Panc1 (cell line): ENCODE measurements around the gene SORBS1. TPM values are rescaled to one million over a fixed set of nuclear protein-coding genes. Genes with fewer than 3 reads are reported as not detected.

Experiments used
- ATAC-seq: fragments of 200-7000 bp; cut with Tn5 transposase; 2 replicates; pipeline ENCODE4 v1.9.1; 2020; ENCODE audit warnings: mild to moderate bottlenecking, moderate library complexity
- BruUV-seq: library from RNA; stranded (reverse); fragments of 400-500 nt; replicated peaks from 2 replicates; lab custom pipeline; 2021; lab: Mats Ljungman, UMichigan
- CTCF ChIA-PET: fragments of 300-600 bp; sonication (Branson Sonifier 250); formaldehyde crosslinking; loops from one replicate; lab custom pipeline; 2022; ENCODE audit warnings: antibody characterized with exemption; lab: Charles Lee
- POLR2A ChIA-PET: fragments of 300-600 bp; sonication (Branson Sonifier 250); formaldehyde crosslinking; loops from one replicate; lab custom pipeline; 2022; ENCODE audit warnings: antibody characterized with exemption; lab: Charles Lee
- DNase-seq: peaks from one replicate; pipeline ENCODE4 v3.0.0-alpha.2; 2010; ENCODE audit warnings: low read depth, low spot score
- H3K27ac ChIP-seq: 2 replicates; pipeline ENCODE4 v1.5.1; 2011; ENCODE audit warnings: mild to moderate bottlenecking, low read length, inconsistent platforms
- H3K27me3 ChIP-seq: fragments of 200-500 bp; sonication (Bioruptor generic); 2 replicates; pipeline ENCODE4 v1.6.0; 2014; ENCODE audit warnings: low read length, inconsistent platforms; ENCODE audit not compliant: control insufficient read depth, insufficient read depth
- H3K36me3 ChIP-seq: fragments of 200-500 bp; sonication (Bioruptor generic); 2 replicates; pipeline ENCODE4 v1.5.1; 2014; ENCODE audit warnings: inconsistent platforms, mild to moderate bottlenecking, low read length, moderate library complexity; ENCODE audit not compliant: control insufficient read depth, insufficient read depth
- H3K4me1 ChIP-seq: 2 replicates; pipeline ENCODE4 v1.5.1; 2011; ENCODE audit warnings: inconsistent platforms, mild to moderate bottlenecking, low read length, moderate library complexity; ENCODE audit not compliant: control insufficient read depth, insufficient read depth
- H3K4me3 ChIP-seq, 2 experiments: 2 replicates each; pipeline ENCODE4 v1.5.1; 2011 to 2012; ENCODE audit warnings: low read depth in 2 of 2, low read length in 2 of 2, mild to moderate bottlenecking in 2 of 2, inconsistent platforms in 1 of 2, moderate library complexity in 1 of 2
- H3K9me3 ChIP-seq: fragments of 200-500 bp; sonication (Bioruptor generic); 2 replicates; pipeline ENCODE4 v1.5.1; 2014; ENCODE audit warnings: low read depth, mild to moderate bottlenecking, inconsistent platforms, low read length, moderate library complexity; ENCODE audit not compliant: control insufficient read depth, insufficient read depth
- POLR2AphosphoS5 ChIP-seq: IDR thresholded peaks from 2 replicates; pipeline ENCODE4 v1.6.1; 2012; ENCODE audit warnings: mild to moderate bottlenecking, low read depth, low read length, moderate library complexity
- SIN3A ChIP-seq: IDR thresholded peaks from 2 replicates; pipeline ENCODE4 v1.6.1; 2012; ENCODE audit warnings: low read depth, mild to moderate bottlenecking, low read length, moderate library complexity, borderline replicate concordance; ENCODE audit not compliant: insufficient read depth
- TCF7L2 ChIP-seq: IDR thresholded peaks from 2 replicates; pipeline ENCODE4 v1.6.1; 2011; ENCODE audit warnings: mild to moderate bottlenecking, low read depth, low read length, inconsistent platforms
- in situ Hi-C: cut with HindIII; loops from 2 replicates; pipeline ENCODE4 v1.10.0; 2016; ENCODE audit warnings: low sequenced_read_pairs, low pct_unique_long_range_greater_than_20kb
- intact Hi-C: fragments of 100-400 bp; cut with micrococcal nuclease; formaldehyde crosslinking; loops from one replicate; pipeline ENCODE4 v1.10.0; 2022; ENCODE audit not compliant: unreplicated experiment
- total RNA-seq: library from RNA; stranded (reverse); gene quantifications from one replicate; pipeline ENCODE4 v1.2.1, GENCODE V29; 2021; ENCODE audit not compliant: unreplicated experiment
- TF ChIP-seq, protein P1 (sequence below), 2 experiments: IDR thresholded peaks; 2 replicates each; pipeline ENCODE4 v1.6.1; 2011 to 2012; ENCODE audit warnings: low read depth in 2 of 2, control low read depth in 1 of 2, low read length in 1 of 2, mild to moderate bottlenecking in 1 of 2, moderate library complexity in 1 of 2; ENCODE audit not compliant: insufficient read depth in 1 of 2
- TF ChIP-seq, protein P2 (sequence below): fragments of 450-650 bp; IDR thresholded peaks from 2 replicates; pipeline ENCODE4 v1.5.1; 2017; ENCODE audit warnings: mild to moderate bottlenecking

Gene SORBS1
- total RNA-seq, 1 experiment from 2014 or later = 29.4 TPM

DNA sequence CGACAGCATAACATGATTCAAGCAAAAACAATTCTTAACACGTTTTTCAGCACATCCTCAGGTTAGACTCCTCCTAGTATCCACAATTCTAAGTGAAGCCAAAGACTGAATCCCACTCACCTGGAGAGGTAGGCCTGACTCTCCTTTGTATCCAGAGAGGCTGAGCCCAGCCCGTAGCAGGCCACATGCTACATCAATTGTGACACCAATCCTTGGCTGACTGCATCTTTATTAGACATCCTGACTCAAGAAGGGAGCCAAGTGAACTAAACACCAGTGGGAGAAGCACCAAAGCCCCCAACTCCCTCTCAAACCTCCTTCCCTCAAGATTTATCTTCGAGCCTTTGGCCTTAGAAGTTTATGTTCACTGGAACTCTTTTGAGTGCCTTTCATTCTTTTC lies 144.9 kb downstream of the SORBS1 start:
- H3K27me3 ChIP-seq = no peaks in the 10 kb centered on the region
- ChIA-PET CTCF (no interaction called here), POLR2A (interaction anchor here (0.7 kb wide), 1 partner anchor 156 kb away, joined by 20 read pairs; no protein-coding TSS in a partner anchor)
- DNase-seq (no peak), ATAC-seq (no peak)
- H3K36me3 ChIP-seq = no peaks in the 10 kb centered on the region
- intact Hi-C loops (no loop called here), in situ Hi-C loops (no loop called here)
- H3K4me1 ChIP-seq = no peaks in the 10 kb centered on the region
- no peak overlapping the region for H3K27ac ChIP-seq
- BruUV-seq = no TSS peak
- H3K9me3 ChIP-seq = no peaks in the 10 kb centered on the region
- no peak overlapping the region for H3K4me3 ChIP-seq
- TF ChIP-seq, protein P1, sequence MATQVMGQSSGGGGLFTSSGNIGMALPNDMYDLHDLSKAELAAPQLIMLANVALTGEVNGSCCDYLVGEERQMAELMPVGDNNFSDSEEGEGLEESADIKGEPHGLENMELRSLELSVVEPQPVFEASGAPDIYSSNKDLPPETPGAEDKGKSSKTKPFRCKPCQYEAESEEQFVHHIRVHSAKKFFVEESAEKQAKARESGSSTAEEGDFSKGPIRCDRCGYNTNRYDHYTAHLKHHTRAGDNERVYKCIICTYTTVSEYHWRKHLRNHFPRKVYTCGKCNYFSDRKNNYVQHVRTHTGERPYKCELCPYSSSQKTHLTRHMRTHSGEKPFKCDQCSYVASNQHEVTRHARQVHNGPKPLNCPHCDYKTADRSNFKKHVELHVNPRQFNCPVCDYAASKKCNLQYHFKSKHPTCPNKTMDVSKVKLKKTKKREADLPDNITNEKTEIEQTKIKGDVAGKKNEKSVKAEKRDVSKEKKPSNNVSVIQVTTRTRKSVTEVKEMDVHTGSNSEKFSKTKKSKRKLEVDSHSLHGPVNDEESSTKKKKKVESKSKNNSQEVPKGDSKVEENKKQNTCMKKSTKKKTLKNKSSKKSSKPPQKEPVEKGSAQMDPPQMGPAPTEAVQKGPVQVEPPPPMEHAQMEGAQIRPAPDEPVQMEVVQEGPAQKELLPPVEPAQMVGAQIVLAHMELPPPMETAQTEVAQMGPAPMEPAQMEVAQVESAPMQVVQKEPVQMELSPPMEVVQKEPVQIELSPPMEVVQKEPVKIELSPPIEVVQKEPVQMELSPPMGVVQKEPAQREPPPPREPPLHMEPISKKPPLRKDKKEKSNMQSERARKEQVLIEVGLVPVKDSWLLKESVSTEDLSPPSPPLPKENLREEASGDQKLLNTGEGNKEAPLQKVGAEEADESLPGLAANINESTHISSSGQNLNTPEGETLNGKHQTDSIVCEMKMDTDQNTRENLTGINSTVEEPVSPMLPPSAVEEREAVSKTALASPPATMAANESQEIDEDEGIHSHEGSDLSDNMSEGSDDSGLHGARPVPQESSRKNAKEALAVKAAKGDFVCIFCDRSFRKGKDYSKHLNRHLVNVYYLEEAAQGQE (IDR thresholded peaks at IDR 0.05; ENCODE audit: insufficient read depth in 1 of 2, low read depth in 2 of 2, low read length in 1 of 2) = no peak
- TF ChIP-seq TCF7L2 (no peak), POLR2AphosphoS5 (no peak), SIN3A (no peak)
- TF ChIP-seq, protein P2, sequence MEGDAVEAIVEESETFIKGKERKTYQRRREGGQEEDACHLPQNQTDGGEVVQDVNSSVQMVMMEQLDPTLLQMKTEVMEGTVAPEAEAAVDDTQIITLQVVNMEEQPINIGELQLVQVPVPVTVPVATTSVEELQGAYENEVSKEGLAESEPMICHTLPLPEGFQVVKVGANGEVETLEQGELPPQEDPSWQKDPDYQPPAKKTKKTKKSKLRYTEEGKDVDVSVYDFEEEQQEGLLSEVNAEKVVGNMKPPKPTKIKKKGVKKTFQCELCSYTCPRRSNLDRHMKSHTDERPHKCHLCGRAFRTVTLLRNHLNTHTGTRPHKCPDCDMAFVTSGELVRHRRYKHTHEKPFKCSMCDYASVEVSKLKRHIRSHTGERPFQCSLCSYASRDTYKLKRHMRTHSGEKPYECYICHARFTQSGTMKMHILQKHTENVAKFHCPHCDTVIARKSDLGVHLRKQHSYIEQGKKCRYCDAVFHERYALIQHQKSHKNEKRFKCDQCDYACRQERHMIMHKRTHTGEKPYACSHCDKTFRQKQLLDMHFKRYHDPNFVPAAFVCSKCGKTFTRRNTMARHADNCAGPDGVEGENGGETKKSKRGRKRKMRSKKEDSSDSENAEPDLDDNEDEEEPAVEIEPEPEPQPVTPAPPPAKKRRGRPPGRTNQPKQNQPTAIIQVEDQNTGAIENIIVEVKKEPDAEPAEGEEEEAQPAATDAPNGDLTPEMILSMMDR = no peak

DNA sequence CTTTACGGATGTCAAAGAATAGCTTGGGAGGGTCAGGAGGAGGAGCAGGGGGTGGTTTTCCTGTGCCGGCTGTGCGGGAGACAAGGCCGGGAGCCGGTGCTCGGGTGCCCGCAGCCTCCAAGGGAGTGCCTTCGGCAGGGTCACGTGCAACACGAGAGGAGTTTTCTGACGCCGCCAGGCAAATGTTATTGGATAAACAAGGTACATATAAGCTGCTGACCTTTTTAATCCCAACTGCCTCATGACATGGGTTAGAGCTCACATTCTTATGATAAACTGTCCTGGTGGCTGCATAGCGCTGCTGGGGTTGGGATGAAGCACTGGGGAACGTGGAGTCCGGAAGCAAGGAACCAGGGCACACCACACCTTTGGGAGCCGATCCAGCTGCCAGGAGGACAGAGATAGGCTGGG lies 145.5 kb downstream of the SORBS1 start:
- no TSS peak for BruUV-seq

More for the DNA sequence above, 145.5 kb downstream of the SORBS1 start:
- intact Hi-C loops (no loop called here), in situ Hi-C loops (no loop called here)
- CTCF ChIA-PET = no interaction called here
- ATAC-seq = peak; percentile 14; the same call in 1 of the 2 replicates
- H3K36me3 ChIP-seq = no peaks in the 10 kb centered on the region
- no peak overlapping the region for H3K4me3 ChIP-seq
- H3K4me1 ChIP-seq = no peaks in the 10 kb centered on the region
- POLR2A ChIA-PET = interaction anchor here (0.7 kb wide), 1 partner anchor 157 kb away, joined by 20 read pairs; no protein-coding TSS in a partner anchor
- no peaks in the 10 kb centered on the region for H3K9me3 ChIP-seq
- H3K27ac ChIP-seq = no peak overlapping the region
- no peak for DNase-seq
- TF ChIP-seq, protein P1 (IDR thresholded peaks at IDR 0.05; ENCODE audit: insufficient read depth in 1 of 2, low read depth in 2 of 2, low read length in 1 of 2) = no peak
- TF ChIP-seq TCF7L2 (no peak), POLR2AphosphoS5 (no peak), SIN3A (no peak)
- TF ChIP-seq, protein P2 = no peak
- no peaks in the 10 kb centered on the region for H3K27me3 ChIP-seq
